GM21526 (cell line): ENCODE data around the gene INMT.

ENCODE experiments used
- ATAC-seq: cut with Tn5 transposase; IDR thresholded peaks from one replicate; pipeline ENCODE4 v1.9.1; 2021; ENCODE audit warnings: moderate library complexity; ENCODE audit not compliant: unreplicated experiment, low FRiP score

The INMT gene

GRCh38 chr7:30750683-30751650, 968 bp upstream of the INMT start:
- ATAC-seq = no peak

GRCh38 chr7:30752484-30752883, 549 bp downstream of the INMT start:
- ATAC-seq = no peak

GRCh38 chr7:30752979-30753378, 1.0 kb downstream of the INMT start:
- ATAC-seq = no peak

GRCh38 chr7:30754315-30754877, 2.5 kb downstream of the INMT start:
- ATAC-seq = no peak

- ATAC-seq = no peak
Observed at GRCh38 chr7:30755384-30756154, 3.6 kb downstream of the INMT start.

GRCh38 chr7:30757342-30757692, 5.4 kb downstream of the INMT start:
- ATAC-seq = no peak

GRCh38 chr7:30760514-30761213, 8.7 kb downstream of the INMT start:
- ATAC-seq = no peak

- no peak for ATAC-seq
Observed at GRCh38 chr7:30761214-30762156, 9.6 kb downstream of the INMT start.

- ATAC-seq = peak; percentile 93
Observed at GRCh38 chr7:30764030-30764975, 12.4 kb downstream of the INMT start.

GRCh38 chr7:30765408-30765807, 13.5 kb downstream of the INMT start:
- ATAC-seq = no peak

- ATAC-seq = no peak
Observed at GRCh38 chr7:30770845-30771173, 18.9 kb downstream of the INMT start.

GRCh38 chr7:30771174-30771879, 19.4 kb downstream of the INMT start, which contains the start of gene MINDY4:
MINDY4 (plus strand) TSS chr7:30771417; CDS start chr7:30771494, 77 bp downstream.
- ATAC-seq = peak; percentile 92

- ATAC-seq = no peak
Observed at GRCh38 chr7:30771880-30772425, 20.0 kb downstream of the INMT start.

GRCh38 chr7:30772984-30773383, 21.0 kb downstream of the INMT start:
- ATAC-seq = no peak

GRCh38 chr7:30775992-30776391, 24.1 kb downstream of the INMT start:
- no peak for ATAC-seq

- ATAC-seq = no peak
Observed at GRCh38 chr7:30776971-30777370, 25.0 kb downstream of the INMT start.

GRCh38 chr7:30778255-30779025, 26.5 kb downstream of the INMT start:
- ATAC-seq = no peak
